Panc1 (cell line): ENCODE results near the gene HJURP. TPM values are rescaled to one million over a fixed set of nuclear protein-coding genes. Genes with fewer than 3 reads are reported as not detected.

Experiments used
- ATAC-seq: fragments of 200-7000 bp; cut with Tn5 transposase; 2 replicates; pipeline ENCODE4 v1.9.1; 2020; ENCODE audit warnings: mild to moderate bottlenecking, moderate library complexity
- BruUV-seq: library from RNA; stranded (reverse); fragments of 400-500 nt; replicated peaks from 2 replicates; lab custom pipeline; 2021; lab: Mats Ljungman, UMichigan
- CTCF ChIA-PET: fragments of 300-600 bp; sonication (Branson Sonifier 250); formaldehyde crosslinking; loops from one replicate; lab custom pipeline; 2022; ENCODE audit warnings: antibody characterized with exemption; lab: Charles Lee
- POLR2A ChIA-PET: fragments of 300-600 bp; sonication (Branson Sonifier 250); formaldehyde crosslinking; loops from one replicate; lab custom pipeline; 2022; ENCODE audit warnings: antibody characterized with exemption; lab: Charles Lee
- DNase-seq: peaks from one replicate; pipeline ENCODE4 v3.0.0-alpha.2; 2010; ENCODE audit warnings: low read depth, low spot score
- H3K27ac ChIP-seq: 2 replicates; pipeline ENCODE4 v1.5.1; 2011; ENCODE audit warnings: mild to moderate bottlenecking, low read length, inconsistent platforms
- H3K27me3 ChIP-seq: fragments of 200-500 bp; sonication (Bioruptor generic); 2 replicates; pipeline ENCODE4 v1.6.0; 2014; ENCODE audit warnings: low read length, inconsistent platforms; ENCODE audit not compliant: control insufficient read depth, insufficient read depth
- H3K36me3 ChIP-seq: fragments of 200-500 bp; sonication (Bioruptor generic); 2 replicates; pipeline ENCODE4 v1.5.1; 2014; ENCODE audit warnings: inconsistent platforms, mild to moderate bottlenecking, low read length, moderate library complexity; ENCODE audit not compliant: control insufficient read depth, insufficient read depth
- H3K4me1 ChIP-seq: 2 replicates; pipeline ENCODE4 v1.5.1; 2011; ENCODE audit warnings: inconsistent platforms, mild to moderate bottlenecking, low read length, moderate library complexity; ENCODE audit not compliant: control insufficient read depth, insufficient read depth
- H3K4me3 ChIP-seq, 2 experiments: 2 replicates each; pipeline ENCODE4 v1.5.1; 2011 to 2012; ENCODE audit warnings: low read depth in 2 of 2, low read length in 2 of 2, mild to moderate bottlenecking in 2 of 2, inconsistent platforms in 1 of 2, moderate library complexity in 1 of 2
- H3K9me3 ChIP-seq: fragments of 200-500 bp; sonication (Bioruptor generic); 2 replicates; pipeline ENCODE4 v1.5.1; 2014; ENCODE audit warnings: low read depth, mild to moderate bottlenecking, inconsistent platforms, low read length, moderate library complexity; ENCODE audit not compliant: control insufficient read depth, insufficient read depth
- CTCF ChIP-seq: fragments of 450-650 bp; IDR thresholded peaks from 2 replicates; pipeline ENCODE4 v1.5.1; 2017; ENCODE audit warnings: mild to moderate bottlenecking
- POLR2AphosphoS5 ChIP-seq: IDR thresholded peaks from 2 replicates; pipeline ENCODE4 v1.6.1; 2012; ENCODE audit warnings: mild to moderate bottlenecking, low read depth, low read length, moderate library complexity
- REST ChIP-seq, 2 experiments: IDR thresholded peaks; 2 replicates each; pipeline ENCODE4 v1.6.1; 2011 to 2012; ENCODE audit warnings: low read depth in 2 of 2, control low read depth in 1 of 2, low read length in 1 of 2, mild to moderate bottlenecking in 1 of 2, moderate library complexity in 1 of 2; ENCODE audit not compliant: insufficient read depth in 1 of 2
- SIN3A ChIP-seq: IDR thresholded peaks from 2 replicates; pipeline ENCODE4 v1.6.1; 2012; ENCODE audit warnings: low read depth, mild to moderate bottlenecking, low read length, moderate library complexity, borderline replicate concordance; ENCODE audit not compliant: insufficient read depth
- TCF7L2 ChIP-seq: IDR thresholded peaks from 2 replicates; pipeline ENCODE4 v1.6.1; 2011; ENCODE audit warnings: mild to moderate bottlenecking, low read depth, low read length, inconsistent platforms
- in situ Hi-C: cut with HindIII; loops from 2 replicates; pipeline ENCODE4 v1.10.0; 2016; ENCODE audit warnings: low sequenced_read_pairs, low pct_unique_long_range_greater_than_20kb
- intact Hi-C: fragments of 100-400 bp; cut with micrococcal nuclease; formaldehyde crosslinking; loops from one replicate; pipeline ENCODE4 v1.10.0; 2022; ENCODE audit not compliant: unreplicated experiment
- total RNA-seq: library from RNA; stranded (reverse); gene quantifications from one replicate; pipeline ENCODE4 v1.2.1, GENCODE V29; 2021; ENCODE audit not compliant: unreplicated experiment

HJURP gene
- total RNA-seq, 1 experiment from 2014 or later, result 87.0 TPM

GRCh38 chr2:233791883-233792329, 62.4 kb downstream of the HJURP start:
- CTCF ChIA-PET, result no interaction called here
- in situ Hi-C loops, result no loop called here
- no TSS peak for BruUV-seq

GRCh38 chr2:233791151-233791882, 63.0 kb downstream of the HJURP start:
- POLR2A ChIA-PET, result no interaction called here
- in situ Hi-C loops, result no loop called here
- H3K36me3 ChIP-seq, result no peaks in the 10 kb centered on the region
- H3K9me3 ChIP-seq, result no peaks in the 10 kb centered on the region
- DNase-seq, result no peak
- no TSS peak for BruUV-seq
- no peak overlapping the region for H3K4me3 ChIP-seq
- TF ChIP-seq POLR2AphosphoS5, result no peak
- TF ChIP-seq SIN3A, result no peak
- CTCF ChIA-PET, result no interaction called here
- no peaks in the 10 kb centered on the region for H3K27me3 ChIP-seq
- no peak overlapping the region for H3K27ac ChIP-seq
- no peaks in the 10 kb centered on the region for H3K4me1 ChIP-seq
- no peak for ATAC-seq
- intact Hi-C loops, result no loop called here

More at GRCh38 chr2:233791883-233792329, 62.4 kb downstream of the HJURP start:
- no peaks in the 10 kb centered on the region for H3K27me3 ChIP-seq
- no peak for TF ChIP-seq SIN3A
- ATAC-seq (no peak), DNase-seq (no peak)
- H3K36me3 ChIP-seq, result no peaks in the 10 kb centered on the region
- no peak overlapping the region for H3K4me3 ChIP-seq
- POLR2A ChIA-PET, result no interaction called here
- no peaks in the 10 kb centered on the region for H3K4me1 ChIP-seq
- H3K9me3 ChIP-seq, result no peaks in the 10 kb centered on the region
- H3K27ac ChIP-seq, result no peak overlapping the region
- intact Hi-C loops, result no loop called here

- DNase-seq (no peak), ATAC-seq (no peak)
- BruUV-seq, result no TSS peak
- Histone ChIP-seq H3K4me3 (no peak overlapping the region), H3K27ac (no peak overlapping the region), H3K4me1 (no peaks in the 10 kb centered on the region), H3K9me3 (no peaks in the 10 kb centered on the region), H3K36me3 (no peaks in the 10 kb centered on the region), H3K27me3 (no peaks in the 10 kb centered on the region)
- TF ChIP-seq POLR2AphosphoS5, result no peak
- TF ChIP-seq TCF7L2, result no peak
- TF ChIP-seq SIN3A, result no peak
- no peak for TF ChIP-seq REST (IDR thresholded peaks at IDR 0.05; ENCODE audit: insufficient read depth in 1 of 2, low read depth in 2 of 2, low read length in 1 of 2)
- no peak for TF ChIP-seq CTCF
- CTCF ChIA-PET, result no interaction called here
- intact Hi-C loops, result no loop called here
- POLR2A ChIA-PET, result no interaction called here
- in situ Hi-C loops, result no loop called here
Observed at GRCh38 chr2:233789554-233789953, 64.8 kb downstream of the HJURP start.

Other genes starting within 250 kb of the HJURP start
- gene UGT1A8, start 236.9 kb downstream of the HJURP start, total RNA-seq, result 0.15 TPM
- gene UGT1A10, start 218.1 kb downstream of the HJURP start, total RNA-seq, result not detected
- not detected for gene UGT1A9, start 182.6 kb downstream of the HJURP start, total RNA-seq
- gene UGT1A7, start 172.6 kb downstream of the HJURP start, total RNA-seq, result not detected
- not detected for gene UGT1A6, start 161.6 kb downstream of the HJURP start, total RNA-seq
- not detected for gene UGT1A5, start 141.6 kb downstream of the HJURP start, total RNA-seq
- not detected for gene UGT1A4, start 135.8 kb downstream of the HJURP start, total RNA-seq
- not detected for gene UGT1A3, start 125.5 kb downstream of the HJURP start, total RNA-seq
- gene UGT1A1, start 94.3 kb downstream of the HJURP start, total RNA-seq, result not detected
- gene MROH2A, start 76.2 kb downstream of the HJURP start, total RNA-seq, result not detected
- 3.9 TPM for gene TRPM8, start 62.8 kb upstream of the HJURP start, total RNA-seq
- gene SPP2, start 196.2 kb upstream of the HJURP start, total RNA-seq, result not detected